Colonic mucosa (tissue), 4 donors: ENCODE results near the gene ARHGAP25. TPM values are rescaled to one million over a fixed set of nuclear protein-coding genes. Genes with fewer than 3 reads are reported as not detected.
A peak's percentile ranks its signal among the peaks of the same experiment; 100 is the strongest.

Experiments used
- DNase-seq: peaks from one replicate; pipeline ENCODE4 v3.0.0-alpha.2; 2020
- H3K27ac ChIP-seq: fragments of 200-600 bp; one replicate; pipeline ENCODE4 v1.8.0; 2021
- H3K27me3 ChIP-seq: fragments of 200-600 bp; one replicate; pipeline ENCODE4 v1.8.0; 2021
- H3K36me3 ChIP-seq: fragments of 200-600 bp; one replicate; pipeline ENCODE4 v1.8.0; 2021
- H3K4me1 ChIP-seq: fragments of 200-600 bp; one replicate; pipeline ENCODE4 v1.8.0; 2021; ENCODE audit warnings: mild to moderate bottlenecking
- H3K4me3 ChIP-seq: fragments of 200-600 bp; one replicate; pipeline ENCODE4 v1.8.0; 2021
- H3K9ac ChIP-seq, 2 donors: one replicate each; pipeline ENCODE4 v1.7.0; 2013; ENCODE audit warnings: control low read depth in 2 of 2, low read depth in 2 of 2, low read length in 2 of 2
- H3K9me3 ChIP-seq: fragments of 200-600 bp; one replicate; pipeline ENCODE4 v1.8.0; 2021
- CTCF ChIP-seq: fragments of 200-600 bp; IDR thresholded peaks from one replicate; pipeline ENCODE4 v1.8.0; 2022; ENCODE audit warnings: antibody characterized with exemption, mild to moderate bottlenecking
- intact Hi-C: fragments of 100-400 bp; cut with DNase I; formaldehyde crosslinking; loops from one replicate; pipeline ENCODE4 v1.14.1; 2022
- total RNA-seq, 2 donors: library from RNA; stranded (reverse); fragmentation: NEBNext Ultra II Directional in 1 of 2; extraction: Animal tissue kit (Norgen Biotek cat#: 25700) in 1 of 2; gene quantifications; one replicate each; pipeline ENCODE4 v1.2.1, GENCODE V29; 2021
- donor health status: healthy.
- donor health status: DM: no; HTN: no; CAD: no.
- donor health status: DM: no; HTN: no; CAD: no.

ARHGAP25 gene
- total RNA-seq, 2 donors from 2014 or later = 3.6 to 3.7 TPM

DNA sequence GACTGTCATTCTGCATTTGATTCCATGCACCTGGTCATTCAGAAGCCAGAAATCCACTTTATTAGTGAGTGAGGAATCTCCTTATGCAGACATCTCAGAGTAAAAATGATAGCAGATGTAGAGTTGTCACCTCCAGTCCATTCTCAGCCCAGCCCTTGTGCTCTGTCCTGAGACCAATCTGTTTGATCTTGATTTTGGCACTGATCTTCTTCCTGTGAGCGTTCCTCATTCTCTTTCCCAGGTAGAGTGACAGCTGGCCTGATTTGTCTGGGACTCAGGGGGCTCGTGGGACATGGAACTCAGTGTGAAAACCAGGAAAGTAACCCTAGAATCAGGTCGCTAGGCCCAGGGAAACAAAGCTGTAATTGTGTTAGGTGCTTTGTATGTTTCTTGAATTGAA lies 8.9 kb downstream of the ARHGAP25 start:
- Histone ChIP-seq H3K27me3 (no peaks in the 10 kb centered on the region), H3K27ac (no peak overlapping the region), H3K4me3 (no peak overlapping the region), H3K36me3 (no peaks in the 10 kb centered on the region), H3K9me3 (no peaks in the 10 kb centered on the region), H3K4me1 (peaks cover 6% of the 10 kb centered on the region), H3K9ac (no peak overlapping the region)
- DNase-seq = peak; percentile 11
- no peak for TF ChIP-seq CTCF
- intact Hi-C loops = no loop called here

DNA sequence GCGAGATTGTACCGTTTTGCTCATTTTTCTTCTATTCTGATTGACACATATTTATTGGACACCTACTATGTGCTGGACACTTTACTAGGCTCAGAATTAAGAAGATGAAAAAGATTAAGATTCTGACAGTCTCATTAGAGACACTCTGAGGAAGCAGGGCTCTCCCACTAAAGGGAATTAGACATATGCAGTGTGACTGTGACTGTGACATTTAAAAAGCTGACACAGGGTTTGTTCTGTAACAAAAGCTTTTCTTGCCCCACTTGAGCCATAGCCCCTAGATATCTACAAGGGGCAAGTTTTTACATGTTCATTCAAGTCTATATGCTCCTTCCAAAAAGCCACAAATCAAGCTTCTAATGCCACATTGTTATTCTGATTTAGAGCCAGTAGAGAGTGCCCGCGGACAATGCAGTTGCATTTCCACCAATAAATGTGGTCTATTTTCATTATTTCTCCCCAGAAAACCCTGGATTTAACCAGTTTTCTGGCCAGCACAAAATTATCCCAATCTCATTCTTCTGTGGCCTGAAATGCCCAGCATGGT lies 9.8 kb downstream of the ARHGAP25 start:
- Histone ChIP-seq H3K4me1 (peaks cover 6% of the 10 kb centered on the region), H3K4me3 (no peak overlapping the region), H3K27me3 (no peaks in the 10 kb centered on the region), H3K9me3 (no peaks in the 10 kb centered on the region), H3K9ac (no peak overlapping the region), H3K27ac (no peak overlapping the region), H3K36me3 (no peaks in the 10 kb centered on the region)
- TF ChIP-seq CTCF = no peak
- DNase-seq = peak; percentile 5
- intact Hi-C loops = no loop called here

DNA sequence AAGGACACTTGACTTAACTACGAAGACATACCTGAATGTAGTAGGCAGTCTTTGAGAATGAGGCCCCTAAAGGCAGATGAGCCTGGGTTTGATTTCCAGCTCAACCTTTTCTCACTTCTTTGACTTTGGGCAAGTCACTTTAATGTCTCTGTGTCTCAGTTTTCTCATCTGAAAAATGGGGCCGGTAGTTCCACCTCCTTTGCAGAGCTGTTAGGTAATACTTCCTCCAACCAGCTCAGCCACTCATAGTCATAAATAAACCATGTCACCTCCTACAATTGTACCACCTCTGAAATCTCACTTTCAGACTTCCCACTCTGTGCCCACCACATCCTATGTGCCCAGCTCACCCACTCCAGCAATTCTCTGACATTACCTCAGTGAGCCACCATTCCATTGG lies 10.4 kb downstream of the ARHGAP25 start:
- intact Hi-C loops = no loop called here
- no peaks in the 10 kb centered on the region for H3K27me3 ChIP-seq
- TF ChIP-seq CTCF = no peak
- H3K9me3 ChIP-seq = no peaks in the 10 kb centered on the region
- no peak overlapping the region for H3K4me3 ChIP-seq
- peaks cover 6% of the 10 kb centered on the region for H3K4me1 ChIP-seq
- no peak overlapping the region for H3K27ac ChIP-seq
- H3K9ac ChIP-seq = no peak overlapping the region
- peak; percentile 4 for DNase-seq
- H3K36me3 ChIP-seq = no peaks in the 10 kb centered on the region

- Histone ChIP-seq H3K27ac (no peak overlapping the region), H3K9ac (no peak overlapping the region), H3K4me1 (no peaks in the 10 kb centered on the region), H3K4me3 (no peak overlapping the region), H3K9me3 (no peaks in the 10 kb centered on the region), H3K36me3 (no peaks in the 10 kb centered on the region), H3K27me3 (no peaks in the 10 kb centered on the region)
- TF ChIP-seq CTCF = no peak
- peak; percentile 10 for DNase-seq
- intact Hi-C loops = no loop called here
These were observed 11.8 kb downstream of the ARHGAP25 start for GRCh38 chr2:68746408-68746807.

- Histone ChIP-seq H3K27me3 (no peaks in the 10 kb centered on the region), H3K9ac (peak overlapping the region in 1 of 2 donors; percentile 15), H3K4me1 (no peaks in the 10 kb centered on the region), H3K9me3 (no peaks in the 10 kb centered on the region), H3K4me3 (no peak overlapping the region), H3K36me3 (no peaks in the 10 kb centered on the region), H3K27ac (no peak overlapping the region)
- peak; percentile 11 for DNase-seq
- intact Hi-C loops = no loop called here
- TF ChIP-seq CTCF = no peak
These were observed 12.8 kb downstream of the ARHGAP25 start for GRCh38 chr2:68747413-68747812.
